Endodermal cell (in vitro differentiated cells): ENCODE measurements around the gene CFAP92. TPM values are rescaled to one million over a fixed set of nuclear protein-coding genes. Genes with fewer than 3 reads are reported as not detected.
A peak's percentile ranks its signal among the peaks of the same experiment; 100 is the strongest.

Source experiments
- DNase-seq: peaks from one replicate; pipeline ENCODE4 v3.0.0-alpha.2; 2017
- H3K27ac ChIP-seq: 2 replicates; pipeline ENCODE4 v1.5.1; 2013; ENCODE audit warnings: mild to moderate bottlenecking, low read depth, low read length, moderate library complexity
- H3K27me3 ChIP-seq: 2 replicates; pipeline ENCODE4 v1.6.1; 2013; ENCODE audit warnings: mild to moderate bottlenecking, low read length, moderate library complexity; ENCODE audit not compliant: insufficient read depth, control insufficient read depth, poor library complexity, severe bottlenecking
- H3K36me3 ChIP-seq: 2 replicates; pipeline ENCODE4 v1.7.0; 2013; ENCODE audit warnings: mild to moderate bottlenecking, low read length, moderate library complexity; ENCODE audit not compliant: control insufficient read depth, insufficient read depth
- H3K4me1 ChIP-seq: one replicate; pipeline ENCODE4 v1.7.0; 2013; ENCODE audit warnings: low read length; ENCODE audit not compliant: control insufficient read depth, insufficient read depth
- H3K4me3 ChIP-seq: 2 replicates; pipeline ENCODE4 v1.5.1; 2013; ENCODE audit warnings: mild to moderate bottlenecking, low read length, moderate library complexity
- H3K9ac ChIP-seq: 2 replicates; pipeline ENCODE4 v1.6.1; 2013; ENCODE audit warnings: mild to moderate bottlenecking, low read length, moderate library complexity; ENCODE audit not compliant: poor library complexity, severe bottlenecking; ENCODE audit errors: extremely low read depth
- H3K9me3 ChIP-seq: 2 replicates; pipeline ENCODE4 v1.6.1; 2013; ENCODE audit warnings: mild to moderate bottlenecking, low read length, moderate library complexity; ENCODE audit not compliant: control insufficient read depth
- H3K27ac Mint-ChIP-seq: 2 replicates; pipeline ENCODE4 v1.8.0; 2020; ENCODE audit warnings: mixed read lengths
- H3K27me3 Mint-ChIP-seq: 2 replicates; pipeline ENCODE4 v1.8.0; 2021; ENCODE audit warnings: mild to moderate bottlenecking, mixed read lengths; ENCODE audit not compliant: insufficient read depth
- H3K36me3 Mint-ChIP-seq: 2 replicates; pipeline ENCODE4 v1.8.0; 2020; ENCODE audit warnings: low read depth, mixed read lengths
- H3K4me1 Mint-ChIP-seq: 2 replicates; pipeline ENCODE4 v1.8.0; 2020; ENCODE audit warnings: mixed read lengths
- H3K4me3 Mint-ChIP-seq: 2 replicates; pipeline ENCODE4 v1.8.0; 2020; ENCODE audit warnings: mild to moderate bottlenecking, moderate library complexity, mixed read lengths
- H3K9me3 Mint-ChIP-seq: 2 replicates; pipeline ENCODE4 v1.8.0; 2020; ENCODE audit warnings: mild to moderate bottlenecking, mixed read lengths
- CTCF ChIP-seq: fragments of 200-600 bp; sonication (generic); conservative IDR thresholded peaks from 2 replicates; pipeline ENCODE4 v1.5.0; 2021; ENCODE audit warnings: antibody characterized with exemption, mild to moderate bottlenecking
- WGBS, 2 experiments: methylation state at CpG; one replicate each; pipeline versions ENCODE4 v1.1.5 to v1.1.7; 2013; ENCODE audit warnings: missing lambda C conversion rate in 2 of 2, mixed read lengths in 1 of 2; ENCODE audit not compliant: insufficient coverage in 1 of 2, insufficient read length in 1 of 2; 5-methylcytosine and 5-hydroxymethylcytosine counted together
- total RNA-seq, 2 donors: library from RNA; stranded (reverse); fragmentation: NEBNext Ultra II Directional in 1 of 2; extraction: Animal tissue kit (Norgen Biotek cat#: 25700) in 1 of 2; gene quantifications; 2 replicates in 1 of 2; 3 replicates in 1 of 2; pipeline ENCODE4 v1.2.1, GENCODE V29; 2021

Gene CFAP92
- total RNA-seq, 2 donors from 2014 or later: 1.3 to 3.0 TPM

DNA sequence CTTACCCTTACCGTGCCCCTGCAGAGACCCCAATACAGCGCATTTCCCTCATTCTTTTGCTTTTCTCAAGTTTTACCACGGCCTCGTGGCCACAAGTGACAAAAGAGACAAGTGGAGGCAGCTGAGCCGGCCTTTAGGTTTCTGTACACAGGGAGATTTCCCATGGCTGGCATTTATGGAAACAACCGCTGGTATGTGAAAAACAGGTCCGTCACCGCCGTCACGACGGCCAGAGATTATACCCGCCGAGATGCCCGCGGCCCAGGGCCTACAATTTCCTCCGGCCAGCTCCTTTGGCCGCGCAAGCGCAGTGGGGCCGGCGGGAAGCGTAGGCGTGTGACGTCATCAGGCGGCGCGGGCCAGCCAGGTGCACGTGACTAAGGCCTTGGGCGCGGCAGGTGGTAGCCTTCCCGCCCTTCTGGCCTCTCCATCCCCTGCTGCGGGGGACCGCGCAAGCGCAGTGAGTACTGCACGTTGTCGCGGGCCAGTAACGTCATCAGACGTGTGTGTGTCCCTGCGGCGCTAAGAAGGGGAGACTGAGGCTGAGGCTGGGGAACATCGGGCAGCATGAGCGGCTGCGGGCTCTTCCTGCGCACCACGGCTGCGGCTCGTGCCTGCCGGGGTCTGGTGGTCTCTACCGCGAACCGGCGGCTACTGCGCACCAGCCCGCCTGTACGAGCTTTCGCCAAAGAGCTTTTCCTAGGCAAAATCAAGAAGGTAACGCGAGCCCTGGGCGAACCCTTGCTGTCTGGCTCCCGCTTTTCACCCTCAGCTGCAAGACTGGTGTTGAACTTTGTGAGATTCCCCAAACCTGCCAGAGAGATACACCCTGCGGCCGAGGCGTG lies 114.5 kb downstream of the CFAP92 start, which contains the start of gene ACAD9:
Gene ACAD9, plus strand, starts transcription at position 496 of the 845 bp plus-strand sequence. Its CDS starts 72 bp downstream, at position 568.
- TF ChIP-seq CTCF: no peak
- 0 to 1% methylated on average over 55 to 65 of the region's 65 CpGs for WGBS, 2 experiments
- H3K27ac ChIP-seq: peak within 1 kb of the TSS; percentile 92
- Mint-ChIP-seq H3K27me3 (peaks cover 5% of the 10 kb centered on the region), H3K9me3 (no peaks in the 10 kb centered on the region), H3K36me3 (peaks cover 14% of the 10 kb centered on the region), H3K4me1 (peaks cover 37% of the 10 kb centered on the region), H3K27ac (peak within 1 kb of the TSS; percentile 99), H3K4me3 (peak within 1 kb of the TSS; percentile 75)
- peak; percentile 99 for DNase-seq
- no peaks in the 10 kb centered on the region for H3K27me3 ChIP-seq
- H3K9me3 ChIP-seq: no peaks in the 10 kb centered on the region
- H3K4me1 ChIP-seq: peaks cover 18% of the 10 kb centered on the region
- peak within 1 kb of the TSS; percentile 96 for H3K4me3 ChIP-seq
- peaks cover 24% of the 10 kb centered on the region for H3K36me3 ChIP-seq
- peak within 1 kb of the TSS; percentile 94 for H3K9ac ChIP-seq

DNA sequence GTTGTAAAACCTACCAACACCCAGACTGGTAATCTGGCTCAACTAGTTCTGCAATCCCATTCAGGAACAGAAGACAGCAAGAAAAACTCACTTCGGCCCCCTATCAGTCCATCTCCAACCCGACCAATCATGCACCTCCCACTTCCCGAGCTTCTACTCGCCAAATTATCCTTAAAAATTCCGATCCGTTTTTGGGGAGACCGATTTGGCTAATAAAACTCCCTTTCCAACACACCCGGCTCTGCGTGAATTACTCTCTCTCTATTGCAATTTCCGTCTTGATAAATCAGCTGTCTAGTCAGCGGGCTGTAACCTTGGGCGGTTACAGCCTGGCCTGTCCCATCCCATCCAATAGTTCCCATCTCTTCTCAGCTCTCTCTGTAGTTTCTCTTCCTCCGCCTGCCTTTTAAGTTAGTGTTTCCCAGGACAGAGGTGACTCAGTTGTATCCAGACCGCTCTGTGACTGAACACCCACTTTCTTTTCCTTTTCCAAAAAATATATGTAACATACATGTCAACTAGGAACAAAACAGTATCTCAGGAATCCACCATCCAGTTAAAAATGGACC lies 115.2 kb downstream of the CFAP92 start:
- 5 to 9% methylated on average over 13 to 14 of the region's 14 CpGs for WGBS, 2 experiments
- H3K27ac Mint-ChIP-seq: peak overlapping the region; percentile 99
- H3K4me1 Mint-ChIP-seq: peaks cover 37% of the 10 kb centered on the region
- Histone ChIP-seq H3K27ac (peak overlapping the region; percentile 92), H3K4me3 (peak overlapping the region; percentile 96), H3K9me3 (no peaks in the 10 kb centered on the region), H3K36me3 (peaks cover 17% of the 10 kb centered on the region), H3K9ac (peak overlapping the region; percentile 94), H3K4me1 (peaks cover 18% of the 10 kb centered on the region), H3K27me3 (no peaks in the 10 kb centered on the region)
- H3K36me3 Mint-ChIP-seq: peaks cover 7% of the 10 kb centered on the region
- no peaks in the 10 kb centered on the region for H3K9me3 Mint-ChIP-seq
- no peak for DNase-seq
- H3K4me3 Mint-ChIP-seq: peak overlapping the region; percentile 75
- H3K27me3 Mint-ChIP-seq: peaks cover 9% of the 10 kb centered on the region
- no peak for TF ChIP-seq CTCF

GRCh38 chr3:128878011-128878457 lies 115.8 kb downstream of the CFAP92 start:
- DNase-seq: no peak
- Histone ChIP-seq H3K4me1 (peaks cover 18% of the 10 kb centered on the region), H3K27ac (no peak overlapping the region), H3K4me3 (peak overlapping the region; percentile 96), H3K9me3 (no peaks in the 10 kb centered on the region), H3K9ac (peak overlapping the region; percentile 94), H3K36me3 (peaks cover 17% of the 10 kb centered on the region), H3K27me3 (no peaks in the 10 kb centered on the region)
- H3K9me3 Mint-ChIP-seq: no peaks in the 10 kb centered on the region
- peak overlapping the region; percentile 75 for H3K4me3 Mint-ChIP-seq
- peaks cover 10% of the 10 kb centered on the region for H3K27me3 Mint-ChIP-seq
- H3K27ac Mint-ChIP-seq: peak overlapping the region; percentile 99
- WGBS, 2 experiments: 93% methylated on average over 3 to 7 of the region's 7 CpGs
- peaks cover 7% of the 10 kb centered on the region for H3K36me3 Mint-ChIP-seq
- no peak for TF ChIP-seq CTCF
- H3K4me1 Mint-ChIP-seq: peaks cover 37% of the 10 kb centered on the region
